ENCODE measurements around the gene MAN1B1.

Gene MAN1B1

DNA sequence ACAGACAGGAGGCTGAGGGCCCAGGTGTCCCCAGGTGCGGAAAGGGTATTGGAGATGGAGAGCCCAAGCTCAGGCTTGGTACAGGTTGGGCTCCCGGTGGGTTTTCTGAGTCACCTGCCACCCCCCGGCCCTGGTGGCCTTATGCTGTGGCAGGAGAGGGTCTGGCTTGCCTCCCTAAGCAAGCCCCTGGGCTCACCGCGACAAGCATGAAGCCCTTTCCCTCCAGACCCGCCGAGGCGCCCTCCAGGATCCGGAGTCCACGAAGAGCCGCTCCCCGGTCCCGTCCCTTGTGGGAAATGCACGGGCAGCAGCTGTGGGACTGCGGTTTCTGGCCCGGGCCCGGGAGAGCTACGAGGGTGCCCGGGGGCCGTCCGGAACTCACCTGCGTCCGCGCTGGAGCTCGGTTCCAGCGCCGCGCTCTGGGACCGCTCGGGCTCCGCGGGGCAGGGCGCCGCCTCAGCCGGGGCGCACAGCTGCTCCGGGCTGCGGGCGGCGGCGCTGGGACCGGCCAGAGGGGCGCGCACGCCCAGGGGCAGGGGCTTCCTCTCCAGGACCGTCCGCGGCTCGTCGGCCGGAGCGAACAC is 17.2 kb upstream of the MAN1B1 start:
- Histone ChIP-seq H3K4me3 (ENCODE audit: insufficient read depth, low read depth, low read length, poor library complexity, severe bottlenecking) (no peak overlapping the region), H3K27ac (ENCODE audit: insufficient read depth, low read length, poor library complexity, severe bottlenecking) (no peak overlapping the region), H3K4me1 (ENCODE audit: control insufficient read depth, insufficient read depth, low read length, poor library complexity, severe bottlenecking) (peaks cover 12% of the 10 kb centered on the region), H3K27me3 (replicated peaks; ENCODE audit: control insufficient read depth, insufficient read depth, low read length, poor library complexity, severe bottlenecking) (no peaks in the 10 kb centered on the region), H3K36me3 (ENCODE audit: control insufficient read depth, insufficient read depth, low read length) (no peaks in the 10 kb centered on the region), H3K9me3 (ENCODE audit: control insufficient read depth, low read length) (no peaks in the 10 kb centered on the region)
- no peak for DNase-seq

DNA sequence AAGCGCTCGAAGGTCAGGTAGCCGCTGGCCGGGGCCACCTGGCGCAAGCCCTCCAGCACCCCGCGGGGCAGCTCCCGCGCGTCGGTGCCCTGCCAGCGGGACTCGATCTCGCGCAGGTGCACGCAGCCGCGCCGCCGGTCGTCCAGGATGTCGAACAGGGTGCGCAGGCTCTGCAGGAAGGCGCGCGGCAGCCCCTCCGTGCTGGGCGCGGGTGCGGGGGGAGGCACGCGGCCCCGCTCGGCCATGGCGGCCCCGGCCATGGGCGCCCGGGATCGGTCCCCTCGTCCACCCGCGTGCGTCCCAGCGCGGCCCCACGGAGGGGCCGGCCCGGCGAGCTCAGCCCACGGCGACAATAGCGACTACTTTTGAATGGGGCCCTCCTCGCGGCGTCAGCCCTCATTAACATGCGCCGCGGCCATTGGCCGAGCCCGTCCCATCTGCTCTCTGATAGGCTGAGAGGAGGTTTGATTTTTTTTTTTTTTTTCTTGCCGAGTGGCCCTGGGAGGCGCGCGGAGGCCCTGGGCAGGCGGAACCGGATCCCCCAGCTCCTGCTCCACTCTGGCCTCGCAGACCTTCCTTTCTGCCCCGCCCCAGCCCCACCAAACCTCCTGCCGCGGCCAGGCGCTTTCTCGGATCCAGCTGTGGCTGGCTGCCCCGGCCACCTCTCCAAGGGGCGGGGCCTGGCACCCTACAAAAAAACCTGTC is 16.4 kb upstream of the MAN1B1 start, which contains the start of gene SAPCD2:
Gene SAPCD2, minus strand, starts transcription at position 357 of the 705 bp plus-strand sequence. Its CDS starts 97 bp downstream, at position 260.
- Histone ChIP-seq H3K4me1 (ENCODE audit: control insufficient read depth, insufficient read depth, low read length, poor library complexity, severe bottlenecking) (peaks cover 12% of the 10 kb centered on the region), H3K4me3 (ENCODE audit: insufficient read depth, low read depth, low read length, poor library complexity, severe bottlenecking) (peak within 1 kb of the TSS; percentile 32), H3K27me3 (replicated peaks; ENCODE audit: control insufficient read depth, insufficient read depth, low read length, poor library complexity, severe bottlenecking) (no peaks in the 10 kb centered on the region), H3K9me3 (ENCODE audit: control insufficient read depth, low read length) (no peaks in the 10 kb centered on the region), H3K36me3 (ENCODE audit: control insufficient read depth, insufficient read depth, low read length) (no peaks in the 10 kb centered on the region), H3K27ac (ENCODE audit: insufficient read depth, low read length, poor library complexity, severe bottlenecking) (peak within 1 kb of the TSS; percentile 37)
- DNase-seq, result peak; percentile 77 to 82 (median 78)

DNA sequence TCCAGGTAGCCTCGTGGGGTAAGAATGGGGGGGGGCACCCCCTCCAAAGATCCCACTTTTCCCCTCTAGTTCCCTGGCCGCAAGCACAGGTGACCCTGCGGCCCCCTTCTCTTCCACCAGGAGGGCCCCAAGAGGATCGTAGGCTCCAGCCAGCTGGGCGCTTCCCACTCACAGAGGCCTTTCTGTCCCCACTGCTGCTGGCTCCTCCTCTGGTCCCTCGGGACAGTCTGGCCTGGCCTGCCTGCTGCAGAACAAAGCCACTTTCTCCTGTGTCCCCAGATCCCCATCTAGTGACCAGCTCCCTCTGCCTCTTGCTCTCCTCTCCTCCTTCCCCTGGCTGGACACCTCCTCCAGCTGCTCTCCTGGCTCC is 15.9 kb upstream of the MAN1B1 start:
- peaks cover 12% of the 10 kb centered on the region for H3K4me1 ChIP-seq (ENCODE audit: control insufficient read depth, insufficient read depth, low read length, poor library complexity, severe bottlenecking)
- H3K27ac ChIP-seq (ENCODE audit: insufficient read depth, low read length, poor library complexity, severe bottlenecking), result peak overlapping the region; percentile 37
- no peaks in the 10 kb centered on the region for H3K27me3 ChIP-seq (replicated peaks; ENCODE audit: control insufficient read depth, insufficient read depth, low read length, poor library complexity, severe bottlenecking)
- H3K9me3 ChIP-seq (ENCODE audit: control insufficient read depth, low read length), result no peaks in the 10 kb centered on the region
- H3K36me3 ChIP-seq (ENCODE audit: control insufficient read depth, insufficient read depth, low read length), result no peaks in the 10 kb centered on the region
- DNase-seq, result no peak
- H3K4me3 ChIP-seq (ENCODE audit: insufficient read depth, low read depth, low read length, poor library complexity, severe bottlenecking), result peak overlapping the region; percentile 32

DNA sequence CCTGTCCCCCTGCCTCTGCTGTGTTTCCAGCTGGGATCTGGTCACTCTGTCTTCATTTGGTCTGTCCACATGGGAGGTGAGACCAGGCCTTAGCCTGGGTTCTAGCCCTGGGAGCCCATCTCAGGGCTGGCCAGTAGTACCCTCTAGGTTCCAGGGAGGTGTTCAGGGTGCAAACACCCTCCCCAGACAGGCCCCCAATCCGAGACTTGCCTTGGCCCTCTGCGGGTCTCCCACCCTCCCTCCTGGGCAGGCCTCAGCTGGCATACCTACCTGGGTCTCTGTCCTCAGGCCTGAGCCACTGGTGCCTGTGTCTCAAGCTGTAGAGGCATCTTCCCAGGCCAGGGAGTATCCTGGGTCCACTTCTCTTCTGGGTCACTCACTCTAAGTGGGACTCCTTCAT is 15.5 kb upstream of the MAN1B1 start:
- H3K4me1 ChIP-seq (ENCODE audit: control insufficient read depth, insufficient read depth, low read length, poor library complexity, severe bottlenecking), result peaks cover 12% of the 10 kb centered on the region
- H3K9me3 ChIP-seq (ENCODE audit: control insufficient read depth, low read length), result no peaks in the 10 kb centered on the region
- no peaks in the 10 kb centered on the region for H3K27me3 ChIP-seq (replicated peaks; ENCODE audit: control insufficient read depth, insufficient read depth, low read length, poor library complexity, severe bottlenecking)
- no peak overlapping the region for H3K4me3 ChIP-seq (ENCODE audit: insufficient read depth, low read depth, low read length, poor library complexity, severe bottlenecking)
- no peaks in the 10 kb centered on the region for H3K36me3 ChIP-seq (ENCODE audit: control insufficient read depth, insufficient read depth, low read length)
- H3K27ac ChIP-seq (ENCODE audit: insufficient read depth, low read length, poor library complexity, severe bottlenecking), result no peak overlapping the region
- no peak for DNase-seq

DNA sequence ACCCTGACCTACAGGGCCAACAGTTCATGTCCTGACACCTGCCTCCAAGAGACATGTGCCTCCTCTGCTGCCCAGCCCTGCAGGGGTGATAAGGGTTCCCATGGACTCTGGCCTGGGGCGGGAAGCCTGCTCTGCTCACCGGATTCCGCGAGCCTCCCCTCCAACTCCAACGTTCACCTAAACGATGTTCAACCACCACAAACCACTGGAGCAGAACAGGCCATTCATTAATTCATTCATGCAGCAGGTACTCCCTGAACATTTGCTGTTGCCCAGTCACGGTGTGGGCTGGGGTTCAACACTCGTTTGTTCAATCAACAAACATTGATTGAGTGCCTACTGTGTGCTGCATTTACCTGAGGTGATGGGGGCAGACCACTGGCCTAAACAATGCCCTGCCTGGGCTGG is 12.8 kb upstream of the MAN1B1 start:
- DNase-seq, result no peak
- Histone ChIP-seq H3K4me3 (ENCODE audit: insufficient read depth, low read depth, low read length, poor library complexity, severe bottlenecking) (no peak overlapping the region), H3K9me3 (ENCODE audit: control insufficient read depth, low read length) (no peaks in the 10 kb centered on the region), H3K27me3 (replicated peaks; ENCODE audit: control insufficient read depth, insufficient read depth, low read length, poor library complexity, severe bottlenecking) (no peaks in the 10 kb centered on the region), H3K27ac (ENCODE audit: insufficient read depth, low read length, poor library complexity, severe bottlenecking) (no peak overlapping the region), H3K4me1 (ENCODE audit: control insufficient read depth, insufficient read depth, low read length, poor library complexity, severe bottlenecking) (peaks cover 23% of the 10 kb centered on the region), H3K36me3 (ENCODE audit: control insufficient read depth, insufficient read depth, low read length) (no peaks in the 10 kb centered on the region)

DNA sequence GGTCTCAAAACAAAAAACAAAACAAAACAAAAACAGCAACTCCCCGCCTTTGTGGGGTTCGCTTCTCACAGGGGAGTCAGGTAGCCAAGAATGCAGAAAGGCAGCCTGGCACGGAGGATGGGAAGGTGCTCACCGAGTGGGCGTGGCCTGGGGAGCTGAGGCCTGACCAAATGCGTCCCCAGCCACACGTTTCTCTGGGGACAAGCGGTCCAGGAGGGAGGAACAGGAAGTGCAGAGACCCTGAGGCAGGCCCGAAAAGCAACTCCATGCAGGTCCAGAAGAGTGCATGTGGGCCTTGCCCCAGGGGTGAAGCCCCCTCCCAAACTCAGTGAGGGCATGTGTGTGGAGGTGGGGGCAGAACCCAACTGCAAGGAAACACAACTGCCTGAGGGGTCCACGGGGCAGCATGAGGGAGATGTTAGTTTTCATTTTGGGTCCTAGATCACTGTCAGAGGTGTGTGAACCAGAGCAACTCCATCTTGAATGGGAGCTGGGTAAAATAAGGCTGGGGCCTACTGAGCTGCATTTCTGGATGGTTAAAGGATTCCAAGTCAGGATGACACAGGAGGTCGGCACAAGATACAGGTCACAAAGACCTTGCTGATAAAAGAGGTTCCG is 12.0 kb upstream of the MAN1B1 start:
- Histone ChIP-seq H3K27ac (ENCODE audit: insufficient read depth, low read length, poor library complexity, severe bottlenecking) (no peak overlapping the region), H3K4me1 (ENCODE audit: control insufficient read depth, insufficient read depth, low read length, poor library complexity, severe bottlenecking) (peaks cover 19% of the 10 kb centered on the region)
- no peak for DNase-seq

DNA sequence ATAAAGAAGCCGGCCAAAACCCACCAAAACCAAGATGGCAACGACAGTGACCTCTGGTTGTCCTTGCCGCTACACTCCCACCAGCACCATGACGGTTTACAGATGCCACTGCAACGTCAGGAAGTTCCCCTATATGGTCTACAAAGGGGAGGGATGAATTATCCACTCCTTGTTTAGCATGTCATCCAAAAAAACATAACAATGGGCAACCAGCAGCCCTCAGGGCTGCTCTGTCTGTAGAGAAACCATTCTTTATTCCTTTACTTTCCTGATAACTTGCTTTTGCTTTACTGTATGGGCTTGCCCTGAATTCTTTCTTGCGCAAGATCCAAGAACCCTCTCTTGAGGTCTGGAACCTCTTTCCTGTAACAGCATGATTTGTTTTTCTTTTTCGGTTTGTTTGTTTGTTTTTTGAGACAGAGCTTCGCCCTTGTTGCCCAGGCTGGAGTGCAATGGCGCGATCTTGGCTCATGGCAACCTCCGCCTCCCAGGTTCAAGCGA is 11.5 kb upstream of the MAN1B1 start:
- no peak overlapping the region for H3K27ac ChIP-seq (ENCODE audit: insufficient read depth, low read length, poor library complexity, severe bottlenecking)
- H3K9me3 ChIP-seq (ENCODE audit: control insufficient read depth, low read length), result no peaks in the 10 kb centered on the region
- peaks cover 19% of the 10 kb centered on the region for H3K4me1 ChIP-seq (ENCODE audit: control insufficient read depth, insufficient read depth, low read length, poor library complexity, severe bottlenecking)
- peaks cover 2% of the 10 kb centered on the region for H3K36me3 ChIP-seq (ENCODE audit: control insufficient read depth, insufficient read depth, low read length)
- no peak overlapping the region for H3K4me3 ChIP-seq (ENCODE audit: insufficient read depth, low read depth, low read length, poor library complexity, severe bottlenecking)
- H3K27me3 ChIP-seq (replicated peaks; ENCODE audit: control insufficient read depth, insufficient read depth, low read length, poor library complexity, severe bottlenecking), result no peaks in the 10 kb centered on the region
- DNase-seq, result no peak

More for the DNA sequence above, 12.0 kb upstream of the MAN1B1 start:
- no peaks in the 10 kb centered on the region for H3K9me3 ChIP-seq (ENCODE audit: control insufficient read depth, low read length)
- no peak overlapping the region for H3K4me3 ChIP-seq (ENCODE audit: insufficient read depth, low read depth, low read length, poor library complexity, severe bottlenecking)
- no peaks in the 10 kb centered on the region for H3K36me3 ChIP-seq (ENCODE audit: control insufficient read depth, insufficient read depth, low read length)
- H3K27me3 ChIP-seq (replicated peaks; ENCODE audit: control insufficient read depth, insufficient read depth, low read length, poor library complexity, severe bottlenecking), result no peaks in the 10 kb centered on the region

DNA sequence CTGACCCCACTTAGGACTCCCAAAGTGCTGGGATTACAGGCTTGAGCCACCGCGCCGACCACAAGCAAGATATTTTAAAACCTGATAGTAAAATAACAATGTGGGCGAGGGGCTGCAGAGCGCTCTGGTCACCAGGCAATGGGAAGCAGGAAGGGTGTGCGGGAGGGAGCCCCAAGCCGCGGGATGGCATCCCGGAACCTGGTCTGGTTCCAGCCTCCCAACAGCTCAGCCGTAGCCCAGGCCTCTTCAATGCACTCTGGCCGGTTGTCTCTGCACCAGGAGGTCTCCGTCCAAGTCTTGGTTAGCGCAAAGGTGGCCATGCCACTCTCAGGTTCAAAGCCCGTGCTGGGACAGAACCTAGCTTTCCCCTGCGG is 10.2 kb upstream of the MAN1B1 start:
- Histone ChIP-seq H3K4me1 (ENCODE audit: control insufficient read depth, insufficient read depth, low read length, poor library complexity, severe bottlenecking) (peaks cover 11% of the 10 kb centered on the region), H3K27ac (ENCODE audit: insufficient read depth, low read length, poor library complexity, severe bottlenecking) (no peak overlapping the region)

DNA sequence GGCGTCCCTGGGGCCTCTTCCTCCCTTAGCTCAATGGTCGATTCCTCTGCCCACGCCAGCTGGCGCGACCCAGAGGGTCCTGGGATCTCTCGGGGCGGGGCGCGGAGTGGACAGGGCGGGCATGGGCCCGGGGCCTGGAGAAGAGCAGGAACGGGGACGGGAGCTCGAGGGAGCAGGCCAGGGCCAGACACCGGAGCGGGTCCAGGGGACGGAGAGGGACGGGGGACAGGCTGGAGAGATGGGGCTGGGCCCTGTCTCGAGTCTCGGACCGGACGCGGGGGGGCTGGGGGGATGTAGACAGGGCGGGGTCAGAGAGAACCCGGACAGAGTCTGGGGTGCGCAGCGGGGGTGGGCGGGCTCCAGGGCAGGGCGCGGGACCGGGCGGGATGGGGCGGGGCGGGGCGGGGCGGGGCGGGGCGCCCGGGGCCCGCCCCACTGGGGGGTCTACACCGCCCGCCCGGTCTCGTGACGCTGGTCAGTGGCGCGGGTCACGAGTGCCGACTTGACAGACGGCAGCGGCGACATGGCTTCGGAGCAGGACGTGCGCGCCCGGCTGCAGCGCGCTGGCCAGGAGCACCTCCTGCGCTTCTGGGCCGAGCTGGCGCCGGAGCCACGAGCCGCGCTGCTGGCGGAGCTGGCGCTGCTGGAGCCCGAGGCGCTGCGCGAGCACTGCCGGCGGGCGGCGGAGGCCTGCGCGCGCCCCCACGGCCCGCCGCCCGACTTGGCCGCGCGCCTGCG is 9.6 kb upstream of the MAN1B1 start, which contains the start of gene UAP1L1:
Gene UAP1L1, plus strand, starts transcription at position 508 of the 738 bp plus-strand sequence. Its CDS starts 16 bp downstream, at position 524.
- Histone ChIP-seq H3K36me3 (ENCODE audit: control insufficient read depth, insufficient read depth, low read length) (peaks cover 4% of the 10 kb centered on the region), H3K27ac (ENCODE audit: insufficient read depth, low read length, poor library complexity, severe bottlenecking) (peak within 1 kb of the TSS; percentile 48), H3K4me3 (ENCODE audit: insufficient read depth, low read depth, low read length, poor library complexity, severe bottlenecking) (peak within 1 kb of the TSS; percentile 55), H3K4me1 (ENCODE audit: control insufficient read depth, insufficient read depth, low read length, poor library complexity, severe bottlenecking) (peaks cover 11% of the 10 kb centered on the region), H3K27me3 (replicated peaks; ENCODE audit: control insufficient read depth, insufficient read depth, low read length, poor library complexity, severe bottlenecking) (no peaks in the 10 kb centered on the region), H3K9me3 (ENCODE audit: control insufficient read depth, low read length) (no peaks in the 10 kb centered on the region)
- DNase-seq, result peak; percentile 37 to 63 (median 53)

More for the DNA sequence above, 10.2 kb upstream of the MAN1B1 start:
- H3K27me3 ChIP-seq (replicated peaks; ENCODE audit: control insufficient read depth, insufficient read depth, low read length, poor library complexity, severe bottlenecking), result no peaks in the 10 kb centered on the region
- no peak overlapping the region for H3K4me3 ChIP-seq (ENCODE audit: insufficient read depth, low read depth, low read length, poor library complexity, severe bottlenecking)
- no peaks in the 10 kb centered on the region for H3K9me3 ChIP-seq (ENCODE audit: control insufficient read depth, low read length)
- peaks cover 4% of the 10 kb centered on the region for H3K36me3 ChIP-seq (ENCODE audit: control insufficient read depth, insufficient read depth, low read length)
- DNase-seq, result no peak

Measured in effector memory CD4-positive, alpha-beta T cell (primary cell).